A549 (cell line): ENCODE measurements around the gene HYPK.

ENCODE experiments used
- EHMT2 ChIP-seq: fragments of 200-600 bp; sonication (generic); IDR thresholded peaks from 2 replicates; pipeline ENCODE4 v1.6.1; 2016; ENCODE audit warnings: antibody characterized with exemption, low read depth, mild to moderate bottlenecking, moderate library complexity
- HDAC2 ChIP-seq: fragments of 200-600 bp; sonication (generic); IDR thresholded peaks from 2 replicates; pipeline ENCODE4 v1.6.1; 2016
- JUNB ChIP-seq: fragments of >200 bp; sonication (Bioruptor Twin); formaldehyde crosslinking; IDR thresholded peaks from 2 replicates; pipeline ENCODE4 v1.6.1; 2016
- MAZ ChIP-seq: fragments of 150-350 bp; IDR thresholded peaks from 2 replicates; pipeline ENCODE4 v1.6.1; 2014; ENCODE audit warnings: antibody characterized with exemption, low read depth, low read length, borderline replicate concordance
- MYC ChIP-seq: IDR thresholded peaks from 2 replicates; pipeline ENCODE4 v1.6.1; 2012; ENCODE audit warnings: mild to moderate bottlenecking, inconsistent platforms, low read length, improper control_type of control experiment, borderline replicate concordance
- NFE2L2 ChIP-seq: fragments of 150-350 bp; conservative IDR thresholded peaks from 2 replicates; pipeline ENCODE4 v1.6.1; 2014; ENCODE audit warnings: low read length
- POLR2AphosphoS2 ChIP-seq: conservative IDR thresholded peaks from 2 replicates; pipeline ENCODE4 v1.6.1; 2012; ENCODE audit warnings: low read length, improper control_type of control experiment, inconsistent platforms
- RAD21 ChIP-seq, 2 experiments: fragments of >200 bp in 1 of 2; sonication (Bioruptor Twin) in 1 of 2; formaldehyde crosslinking in 1 of 2; IDR thresholded peaks in 1 of 2; conservative IDR thresholded peaks in 1 of 2; 2 replicates in 1 of 2; 3 replicates in 1 of 2; pipeline ENCODE4 v1.6.1; 2012 to 2018; ENCODE audit warnings: inconsistent platforms in 1 of 2
- RCOR1 ChIP-seq: fragments of 150-350 bp; IDR thresholded peaks from 2 replicates; pipeline ENCODE4 v1.6.1; 2014; ENCODE audit warnings: antibody characterized with exemption, low read length, low read depth
- RFX5 ChIP-seq: fragments of 450-650 bp; IDR thresholded peaks from 2 replicates; pipeline ENCODE4 v1.7.1; 2014; ENCODE audit warnings: antibody characterized with exemption, mild to moderate bottlenecking, moderate library complexity
- TF ChIP-seq, protein P1 (sequence below): fragments of >200 bp; sonication (Bioruptor Twin); formaldehyde crosslinking; IDR thresholded peaks from 3 replicates; pipeline ENCODE4 v1.6.1; 2016
- TF ChIP-seq, protein P2 (sequence below): fragments of >200 bp; sonication (Bioruptor Twin); formaldehyde crosslinking; IDR thresholded peaks from 3 replicates; pipeline ENCODE4 v1.5.1; 2016
- TF ChIP-seq, protein P3 (sequence below): IDR thresholded peaks from 2 replicates; pipeline ENCODE4 v1.6.1; 2012
- TF ChIP-seq, protein P4 (sequence below): fragments of 450-650 bp; IDR thresholded peaks from 2 replicates; pipeline ENCODE4 v1.6.1; 2014; ENCODE audit warnings: antibody characterized with exemption

DNA sequence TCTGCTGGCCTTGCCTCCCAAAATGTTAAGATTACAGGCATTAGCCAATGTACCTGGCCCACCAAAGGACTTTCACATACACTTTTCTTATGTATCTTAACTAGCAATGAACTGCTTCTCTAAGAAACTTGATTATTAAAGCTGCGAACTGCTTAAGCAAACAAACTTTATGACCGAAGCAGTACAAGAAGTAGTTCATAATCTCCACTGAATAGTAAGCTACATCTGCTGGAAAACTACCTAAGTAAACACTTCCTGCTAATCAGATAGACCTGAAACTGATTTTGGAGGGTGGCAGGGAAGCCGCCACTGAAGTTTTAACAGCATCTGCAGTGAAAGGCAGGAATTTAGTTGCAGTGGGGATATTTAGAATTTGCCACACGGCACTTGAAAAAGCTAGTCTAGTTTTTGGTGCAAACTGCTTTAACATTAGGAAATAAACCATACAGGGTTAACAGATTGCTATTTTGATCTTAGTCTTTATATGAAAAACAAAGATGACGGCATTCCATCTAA, 8.1 kb downstream of the HYPK start:
- TF ChIP-seq, protein P1, sequence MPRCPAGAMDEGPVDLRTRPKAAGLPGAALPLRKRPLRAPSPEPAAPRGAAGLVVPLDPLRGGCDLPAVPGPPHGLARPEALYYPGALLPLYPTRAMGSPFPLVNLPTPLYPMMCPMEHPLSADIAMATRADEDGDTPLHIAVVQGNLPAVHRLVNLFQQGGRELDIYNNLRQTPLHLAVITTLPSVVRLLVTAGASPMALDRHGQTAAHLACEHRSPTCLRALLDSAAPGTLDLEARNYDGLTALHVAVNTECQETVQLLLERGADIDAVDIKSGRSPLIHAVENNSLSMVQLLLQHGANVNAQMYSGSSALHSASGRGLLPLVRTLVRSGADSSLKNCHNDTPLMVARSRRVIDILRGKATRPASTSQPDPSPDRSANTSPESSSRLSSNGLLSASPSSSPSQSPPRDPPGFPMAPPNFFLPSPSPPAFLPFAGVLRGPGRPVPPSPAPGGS: no peak
- no peak for TF ChIP-seq JUNB
- no peak for TF ChIP-seq EHMT2
- no peak for TF ChIP-seq RAD21 (conservative IDR thresholded peaks at IDR 0.05 in 1 of 2, IDR thresholded peaks at IDR 0.05 in 1 of 2)
- TF ChIP-seq, protein P2, sequence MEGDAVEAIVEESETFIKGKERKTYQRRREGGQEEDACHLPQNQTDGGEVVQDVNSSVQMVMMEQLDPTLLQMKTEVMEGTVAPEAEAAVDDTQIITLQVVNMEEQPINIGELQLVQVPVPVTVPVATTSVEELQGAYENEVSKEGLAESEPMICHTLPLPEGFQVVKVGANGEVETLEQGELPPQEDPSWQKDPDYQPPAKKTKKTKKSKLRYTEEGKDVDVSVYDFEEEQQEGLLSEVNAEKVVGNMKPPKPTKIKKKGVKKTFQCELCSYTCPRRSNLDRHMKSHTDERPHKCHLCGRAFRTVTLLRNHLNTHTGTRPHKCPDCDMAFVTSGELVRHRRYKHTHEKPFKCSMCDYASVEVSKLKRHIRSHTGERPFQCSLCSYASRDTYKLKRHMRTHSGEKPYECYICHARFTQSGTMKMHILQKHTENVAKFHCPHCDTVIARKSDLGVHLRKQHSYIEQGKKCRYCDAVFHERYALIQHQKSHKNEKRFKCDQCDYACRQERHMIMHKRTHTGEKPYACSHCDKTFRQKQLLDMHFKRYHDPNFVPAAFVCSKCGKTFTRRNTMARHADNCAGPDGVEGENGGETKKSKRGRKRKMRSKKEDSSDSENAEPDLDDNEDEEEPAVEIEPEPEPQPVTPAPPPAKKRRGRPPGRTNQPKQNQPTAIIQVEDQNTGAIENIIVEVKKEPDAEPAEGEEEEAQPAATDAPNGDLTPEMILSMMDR: no peak
- no peak for TF ChIP-seq HDAC2
- no peak for TF ChIP-seq POLR2AphosphoS2
- TF ChIP-seq MAZ: no peak
- no peak for TF ChIP-seq RFX5
- TF ChIP-seq, protein P3, sequence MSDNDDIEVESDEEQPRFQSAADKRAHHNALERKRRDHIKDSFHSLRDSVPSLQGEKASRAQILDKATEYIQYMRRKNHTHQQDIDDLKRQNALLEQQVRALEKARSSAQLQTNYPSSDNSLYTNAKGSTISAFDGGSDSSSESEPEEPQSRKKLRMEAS: no peak
- TF ChIP-seq RCOR1: no peak
- TF ChIP-seq MYC: no peak
- TF ChIP-seq NFE2L2: no peak
- TF ChIP-seq, protein P4, sequence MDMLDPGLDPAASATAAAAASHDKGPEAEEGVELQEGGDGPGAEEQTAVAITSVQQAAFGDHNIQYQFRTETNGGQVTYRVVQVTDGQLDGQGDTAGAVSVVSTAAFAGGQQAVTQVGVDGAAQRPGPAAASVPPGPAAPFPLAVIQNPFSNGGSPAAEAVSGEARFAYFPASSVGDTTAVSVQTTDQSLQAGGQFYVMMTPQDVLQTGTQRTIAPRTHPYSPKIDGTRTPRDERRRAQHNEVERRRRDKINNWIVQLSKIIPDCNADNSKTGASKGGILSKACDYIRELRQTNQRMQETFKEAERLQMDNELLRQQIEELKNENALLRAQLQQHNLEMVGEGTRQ: no peak
